H1 (cell line): Measurements from ENCODE around the gene FRS2. TPM values are rescaled to one million over a fixed set of nuclear protein-coding genes. Genes with fewer than 3 reads are reported as not detected.

ENCODE experiments used
- CTCF ChIA-PET: fragments of 300-600 bp; sonication (Branson Sonifier 250); formaldehyde crosslinking; loops from one replicate; lab custom pipeline; 2021; ENCODE audit not compliant: partially characterized antibody; lab: Charles Lee
- POLR2A ChIA-PET: fragments of 300-600 bp; sonication (Branson Sonifier 250); formaldehyde crosslinking; loops from one replicate; lab custom pipeline; 2021; ENCODE audit warnings: inconsistent platforms; ENCODE audit not compliant: partially characterized antibody; lab: Charles Lee
- DNase-seq, 2 experiments: peaks; one replicate each; pipeline versions ENCODE4 v3.0.0 to v3.0.0-alpha.2; 2010 to 2022; ENCODE audit warnings: low spot score in 2 of 2, low read depth in 1 of 2, mixed read lengths in 1 of 2
- FAIRE-seq: peaks from 2 replicates; lab custom pipeline; 2011; peaks lifted over from hg19 to GRCh38; lab: Jason Lieb, UNC
- H2AFZ ChIP-seq: 2 replicates; pipeline ENCODE4 v1.8.1; 2012; ENCODE audit warnings: low read length, inconsistent platforms
- H2AK5ac ChIP-seq: 2 replicates; pipeline ENCODE4 v1.6.1; 2013; ENCODE audit warnings: low read depth, low read length
- H2BK120ac ChIP-seq: replicated peaks from 2 replicates; pipeline ENCODE3; 2013; ENCODE audit warnings: low read depth, low read length, inconsistent platforms
- H2BK12ac ChIP-seq: 2 replicates; pipeline ENCODE4 v1.6.1; 2013; ENCODE audit warnings: low read depth, low read length
- H2BK15ac ChIP-seq: 2 replicates; pipeline ENCODE4 v1.6.1; 2013; ENCODE audit warnings: low read length
- H2BK20ac ChIP-seq: 2 replicates; pipeline ENCODE4 v1.6.1; 2013; ENCODE audit warnings: low read length
- H2BK5ac ChIP-seq: 2 replicates; pipeline ENCODE4 v1.6.1; 2013; ENCODE audit warnings: low read depth, low read length
- H3K14ac ChIP-seq: 2 replicates; pipeline ENCODE4 v1.6.1; 2013; ENCODE audit warnings: inconsistent platforms; ENCODE audit not compliant: insufficient read length
- H3K18ac ChIP-seq: 2 replicates; pipeline ENCODE4 v1.6.1; 2013; ENCODE audit warnings: low read length; ENCODE audit errors: extremely low read depth
- H3K23ac ChIP-seq: 2 replicates; pipeline ENCODE4 v1.6.1; 2013; ENCODE audit warnings: inconsistent platforms; ENCODE audit not compliant: insufficient read length
- H3K23me2 ChIP-seq: 2 replicates; pipeline ENCODE4 v1.6.1; 2013; ENCODE audit warnings: low read depth, low read length
- H3K27ac ChIP-seq: 2 replicates; pipeline ENCODE4 v1.6.1; 2011; ENCODE audit warnings: low read depth, low read length, inconsistent platforms
- H3K27me3 ChIP-seq, 4 experiments: replicated peaks in 1 of 4; 1 replicate in 1 of 4; 2 replicates in 3 of 4; pipeline versions ENCODE4 v1.6.1 to v1.8.1; 2011 to 2013; ENCODE audit warnings: low read length in 3 of 4, mild to moderate bottlenecking in 3 of 4, inconsistent platforms in 2 of 4, mixed read lengths in 2 of 4, moderate library complexity in 1 of 4; ENCODE audit not compliant: control insufficient read depth in 3 of 4, insufficient read depth in 3 of 4; ENCODE audit errors: extremely low read depth in 1 of 4
- H3K36me3 ChIP-seq, 4 experiments: 2 replicates each; pipeline versions ENCODE4 v1.6.1 to v1.8.1; 2011 to 2013; ENCODE audit warnings: mild to moderate bottlenecking in 4 of 4, low read length in 3 of 4, moderate library complexity in 2 of 4, control low read depth in 1 of 4, inconsistent platforms in 1 of 4; ENCODE audit not compliant: insufficient read depth in 4 of 4, control insufficient read depth in 2 of 4
- H3K4ac ChIP-seq: replicated peaks from 2 replicates; pipeline ENCODE3; 2013; ENCODE audit warnings: low read length, low read depth, mixed read lengths, inconsistent platforms; ENCODE audit not compliant: insufficient read length
- H3K4me1 ChIP-seq, 4 experiments: replicated peaks in 1 of 4; 1 replicate in 1 of 4; 2 replicates in 3 of 4; pipeline versions ENCODE4 v1.6.1 to v1.8.1; 2011 to 2013; ENCODE audit warnings: low read length in 3 of 4, inconsistent platforms in 2 of 4, mixed read lengths in 1 of 4; ENCODE audit not compliant: insufficient read depth in 4 of 4, control insufficient read depth in 3 of 4
- H3K4me2 ChIP-seq, 2 experiments: 2 replicates each; pipeline versions ENCODE4 v1.6.1 to v1.8.1; 2011 to 2013; ENCODE audit warnings: low read depth in 2 of 2, low read length in 2 of 2, control low read depth in 1 of 2, inconsistent platforms in 1 of 2, mild to moderate bottlenecking in 1 of 2; ENCODE audit not compliant: insufficient read depth in 1 of 2
- H3K4me3 ChIP-seq, 4 experiments: fragments of 200-600, 300-600 bp in 1 of 4; sonication (generic), shearing (Covaris generic), sonication (Bioruptor Twin) in 1 of 4; 2 replicates each; pipeline versions ENCODE4 v1.5.1 to v1.8.1; 2011 to 2016; ENCODE audit warnings: low read length in 4 of 4, low read depth in 3 of 4, control low read depth in 2 of 4, inconsistent platforms in 2 of 4, mild to moderate bottlenecking in 2 of 4, mixed read lengths in 1 of 4, moderate library complexity in 1 of 4; ENCODE audit not compliant: insufficient read depth in 2 of 4; ENCODE audit errors: extremely low read depth in 1 of 4
- H3K56ac ChIP-seq: replicated peaks from 2 replicates; pipeline ENCODE3; 2013; ENCODE audit warnings: low read depth, mild to moderate bottlenecking, mixed read lengths, low read length, inconsistent platforms; ENCODE audit not compliant: insufficient read length
- H3K79me1 ChIP-seq: 2 replicates; pipeline ENCODE4 v1.6.1; 2013; ENCODE audit warnings: low read depth, low read length, control low read depth
- H3K79me2 ChIP-seq, 2 experiments: 2 replicates each; pipeline versions ENCODE4 v1.6.1 to v1.8.1; 2012 to 2013; ENCODE audit warnings: low read length in 2 of 2, mild to moderate bottlenecking in 2 of 2, inconsistent platforms in 1 of 2; ENCODE audit not compliant: insufficient read depth in 2 of 2, control insufficient read depth in 1 of 2
- H3K9ac ChIP-seq, 4 experiments: replicated peaks in 1 of 4; 1 replicate in 1 of 4; 2 replicates in 3 of 4; pipeline versions ENCODE4 v1.6.1 to v1.8.1; 2011 to 2013; ENCODE audit warnings: low read depth in 3 of 4, low read length in 3 of 4, control low read depth in 2 of 4, mild to moderate bottlenecking in 2 of 4, moderate library complexity in 2 of 4, inconsistent platforms in 1 of 4; ENCODE audit errors: extremely low read depth in 1 of 4
- H3K9me3 ChIP-seq, 2 experiments: 2 replicates each; pipeline versions ENCODE4 v1.6.1 to v1.8.1; 2012 to 2013; ENCODE audit warnings: mild to moderate bottlenecking in 2 of 2, moderate library complexity in 2 of 2, control low read depth in 1 of 2, inconsistent platforms in 1 of 2, low read depth in 1 of 2, low read length in 1 of 2, mixed read lengths in 1 of 2; ENCODE audit not compliant: insufficient read depth in 2 of 2
- H4K20me1 ChIP-seq, 2 experiments: replicated peaks in 1 of 2; 2 replicates each; pipeline versions ENCODE3 to v1.8.1; 2011 to 2013; ENCODE audit warnings: inconsistent platforms in 2 of 2, low read length in 2 of 2, mild to moderate bottlenecking in 1 of 2; ENCODE audit not compliant: insufficient read depth in 2 of 2, control insufficient read depth in 1 of 2
- H4K5ac ChIP-seq: 2 replicates; pipeline ENCODE4 v1.6.1; 2013; ENCODE audit warnings: low read length, low read depth, mixed read lengths, inconsistent platforms; ENCODE audit not compliant: insufficient read length
- H4K8ac ChIP-seq: 2 replicates; pipeline ENCODE4 v1.8.0; 2013; ENCODE audit warnings: mild to moderate bottlenecking, moderate library complexity, low read length, inconsistent platforms; ENCODE audit not compliant: insufficient read depth; ENCODE audit errors: extremely low read depth
- H4K91ac ChIP-seq: replicated peaks from 2 replicates; pipeline ENCODE3; 2013; ENCODE audit warnings: low read length, mixed read lengths, inconsistent platforms; ENCODE audit not compliant: insufficient read length
- BRCA1 ChIP-seq: IDR thresholded peaks from 2 replicates; pipeline ENCODE4 v1.6.1; 2012; ENCODE audit warnings: low read depth, low read length, improper control_type of control experiment
- EZH2 ChIP-seq: fragments of 200-600 bp; sonication (generic); IDR thresholded peaks from 2 replicates; pipeline ENCODE4 v1.7.1; 2012; ENCODE audit warnings: low read depth, mild to moderate bottlenecking, moderate library complexity, low read length, inconsistent platforms; ENCODE audit not compliant: severe bottlenecking
- JUN ChIP-seq: IDR thresholded peaks from 2 replicates; pipeline ENCODE4 v1.6.1; 2011; ENCODE audit warnings: low read depth, mild to moderate bottlenecking, improper control_type of control experiment, low read length
- JUND ChIP-seq: IDR thresholded peaks from 2 replicates; pipeline ENCODE4 v1.6.1; 2011; ENCODE audit warnings: mild to moderate bottlenecking, improper control_type of control experiment, low read length
- MAFK ChIP-seq: IDR thresholded peaks from 2 replicates; pipeline ENCODE4 v1.6.1; 2012; ENCODE audit warnings: low read depth, mild to moderate bottlenecking, improper control_type of control experiment, low read length
- NRF1 ChIP-seq: IDR thresholded peaks from 2 replicates; pipeline ENCODE4 v1.6.1; 2011; ENCODE audit warnings: mild to moderate bottlenecking, low read depth, low read length, improper control_type of control experiment
- POLR2AphosphoS5 ChIP-seq: IDR thresholded peaks from 2 replicates; pipeline ENCODE4 v1.6.1; 2011; ENCODE audit warnings: low read depth, low read length
- RFX5 ChIP-seq: IDR thresholded peaks from 2 replicates; pipeline ENCODE4 v1.6.1; 2011; ENCODE audit warnings: low read depth, low read length, improper control_type of control experiment, borderline replicate concordance
- SAP30 ChIP-seq: fragments of 300-600 bp; sonication (generic); IDR thresholded peaks from 2 replicates; pipeline ENCODE4 v1.7.1; 2012; ENCODE audit warnings: low read length, moderate library complexity, mild to moderate bottlenecking, inconsistent platforms; ENCODE audit not compliant: insufficient read depth, insufficient replicate concordance
- SP2 ChIP-seq: IDR thresholded peaks from 2 replicates; pipeline ENCODE4 v1.6.1; 2012; ENCODE audit warnings: mild to moderate bottlenecking, low read length, inconsistent platforms
- WGBS, 2 experiments: shearing (Covaris generic) in 1 of 2; methylation state at CpG; one replicate each; pipeline versions ENCODE4 v1.1.6 to v1.1.7; 2013 to 2015; ENCODE audit warnings: low lambda C conversion rate in 2 of 2, mixed read lengths in 2 of 2, inconsistent platforms in 1 of 2, low coverage in 1 of 2, missing lambda C conversion rate in 1 of 2; ENCODE audit not compliant: insufficient replicate concordance in 2 of 2, insufficient coverage in 1 of 2, insufficient read length in 1 of 2; ENCODE audit errors: extremely low coverage in 1 of 2, missing lambda C conversion rate in 1 of 2; 5-methylcytosine and 5-hydroxymethylcytosine counted together
- polyA plus RNA-seq, 7 experiments: library from polyadenylated mRNA; depleted of rRNA in 3 of 7; stranded (reverse) in 5 of 7; unstranded in 2 of 7; fragments of >200 nt in 5 of 7; fragments of 200-250 nt in 2 of 7; gene quantifications; 1 replicate in 5 of 7; 2 replicates in 1 of 7; 4 replicates in 1 of 7; pipeline versions ENCODE4 v1.2.1 to v1.2.3, GENCODE V29; 2011 to 2013; ENCODE audit warnings: missing spikeins in 2 of 7, mixed read lengths in 2 of 7
- total RNA-seq: library from RNA; stranded (reverse); fragmentation: NEBNext Ultra II Directional; extraction: Animal tissue kit (Norgen Biotek cat#: 25700); gene quantifications from 2 replicates; pipeline ENCODE4 v1.2.1, GENCODE V29; 2021

FRS2 gene
- total and polyA plus RNA-seq, 2 of the 8 experiments (the other 6 are each of a cell fraction or from before 2014, with no cell fraction given), result 10.3 to 35.8 TPM

- no peak overlapping the region for H3K4me2 ChIP-seq
- no peak overlapping the region for H4K5ac ChIP-seq
- no peak overlapping the region for H3K14ac ChIP-seq
- no peak overlapping the region for H3K27ac ChIP-seq
- H2AK5ac ChIP-seq, result no peak overlapping the region
- no peak overlapping the region for H3K56ac ChIP-seq
- H3K18ac ChIP-seq, result no peak overlapping the region
- H3K79me1 ChIP-seq, result no peaks in the 10 kb centered on the region
- FAIRE-seq (no peak), DNase-seq (no peak)
- H3K23me2 ChIP-seq, result no peaks in the 10 kb centered on the region
- no peak overlapping the region for H3K4me3 ChIP-seq
- H3K4ac ChIP-seq, result no peak overlapping the region
- H3K79me2 ChIP-seq, result no peaks in the 10 kb centered on the region
- TF ChIP-seq JUN (no peak), MAFK (no peak), SAP30 (no peak), SP2 (no peak), POLR2AphosphoS5 (no peak), RFX5 (no peak), NRF1 (no peak), BRCA1 (no peak), JUND (no peak), EZH2 (no peak)
- no peak overlapping the region for H2AFZ ChIP-seq
- peaks cover 8 to 23% (median 17%) of the 10 kb centered on the region in 4 experiments for H3K36me3 ChIP-seq
- no peak overlapping the region for H2BK120ac ChIP-seq
- H4K20me1 ChIP-seq, result peaks cover 0 to 2% of the 10 kb centered on the region in 2 experiments
- H3K4me1 ChIP-seq, result no peaks in the 10 kb centered on the region
- CTCF ChIA-PET, result interaction anchor here (0.7 to 8.7 kb wide), 17 partner anchors 9 to 281 kb away, joined by 3 to 69 read pairs (median 8); partner anchors contain the start of genes CCT2 and FRS2
- no peak overlapping the region for H2BK5ac ChIP-seq
- 77% methylated on average over 4 of the region's 4 CpGs; no CpG with 5 or more reads in 1 of the 2 experiments for WGBS, 2 experiments
- no peak overlapping the region for H3K23ac ChIP-seq
- H2BK15ac ChIP-seq, result no peak overlapping the region
- no peak overlapping the region for H2BK20ac ChIP-seq
- POLR2A ChIA-PET, result interaction anchor here (1.0 to 2.3 kb wide), 3 partner anchors 11 to 97 kb away, joined by 3 to 11 read pairs (median 3); partner anchors contain the start of gene CCT2
- no peak overlapping the region for H3K9ac ChIP-seq
- H2BK12ac ChIP-seq, result no peak overlapping the region
- H4K91ac ChIP-seq, result no peak overlapping the region
- H4K8ac ChIP-seq, result no peak overlapping the region
- no peaks in the 10 kb centered on the region for H3K9me3 ChIP-seq
- peaks cover 0 to 1% (median 0%) of the 10 kb centered on the region in 4 experiments; a peak in 1 of 7 replicates for H3K27me3 ChIP-seq
Measured at GRCh38 chr12:69569236-69569635, 99.0 kb downstream of the FRS2 start.
